ENCODE data around the gene CCK.
A peak's percentile ranks its signal among the peaks of the same experiment; 100 is the strongest.

Gene CCK

DNA sequence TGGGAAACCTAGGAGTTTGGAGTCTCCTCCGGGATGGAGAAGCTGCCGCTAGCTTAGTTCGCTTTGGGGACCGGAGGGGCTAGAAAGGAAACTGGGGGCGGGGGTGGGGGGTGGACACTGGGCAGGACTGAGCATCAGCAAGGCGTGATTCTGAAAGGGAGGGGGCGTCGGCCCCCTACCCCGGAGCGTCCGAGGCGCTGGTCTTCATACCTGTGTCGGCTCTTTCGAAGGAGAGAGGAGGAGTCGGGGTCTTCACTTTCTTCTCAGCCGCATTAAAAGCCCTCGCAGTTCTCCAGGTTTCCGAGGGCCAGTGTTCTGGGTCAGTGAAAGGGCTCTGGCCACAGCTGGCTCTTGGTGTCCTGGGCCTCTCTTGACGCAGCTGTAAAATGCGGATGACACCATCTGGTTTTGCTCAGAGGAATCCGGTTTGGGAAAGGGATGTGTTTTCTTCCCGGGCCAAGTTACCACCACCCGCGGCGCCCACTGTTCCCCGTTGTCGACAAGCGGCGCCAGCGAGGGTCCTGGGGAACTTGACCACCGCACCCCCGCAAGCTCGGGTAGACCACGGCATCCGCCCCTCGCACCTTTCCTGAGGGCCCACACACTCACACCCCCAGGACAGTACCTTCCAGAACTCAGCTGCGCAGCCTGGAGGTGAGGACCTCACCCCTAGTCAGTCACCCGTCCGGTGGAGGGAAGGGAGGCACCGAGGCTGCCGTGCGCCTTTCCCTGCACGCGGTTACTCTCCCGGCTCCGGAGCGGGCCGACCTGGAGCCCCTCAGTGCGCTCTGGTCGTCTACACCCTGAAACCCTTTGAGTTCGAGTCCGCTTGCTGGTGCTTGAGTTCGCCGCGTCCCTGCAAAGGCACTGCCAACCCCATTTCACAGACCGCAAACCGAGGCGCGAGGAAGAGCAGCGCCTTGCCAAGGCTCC is 660 bp downstream of the CCK start:
- no peak for DNase-seq

DNA sequence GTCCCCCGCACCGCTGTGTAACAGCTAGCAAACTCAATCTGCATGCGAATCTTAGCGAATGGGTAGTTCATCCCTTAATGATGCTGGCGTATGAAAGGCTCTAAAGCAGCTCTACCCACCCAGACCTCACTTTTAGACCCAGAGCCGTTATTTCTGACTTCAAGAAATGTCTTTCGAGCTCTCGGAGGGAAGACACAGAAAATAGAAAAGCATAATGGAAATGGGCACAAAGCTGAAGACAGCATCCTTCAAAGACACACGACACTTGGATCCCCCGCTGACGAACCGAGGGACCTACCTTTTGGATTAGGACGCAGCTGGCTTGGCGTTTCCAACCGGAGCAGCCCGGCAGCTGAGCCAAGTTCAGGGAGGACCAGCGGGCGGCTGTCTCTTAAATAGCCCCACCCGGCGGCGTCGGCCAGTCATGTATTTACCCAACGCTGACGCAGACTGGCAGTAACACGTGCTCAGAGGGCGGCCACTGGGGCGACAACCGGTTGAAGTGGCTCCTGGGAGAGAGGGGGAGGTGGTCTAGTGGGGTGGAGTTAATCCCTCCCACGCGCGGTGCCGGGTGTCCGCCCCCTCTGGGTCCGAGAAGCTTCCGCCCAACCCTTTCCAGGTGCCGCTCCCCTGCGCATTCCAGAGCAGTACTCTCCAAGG is 1.5 kb downstream of the CCK start:
- DNase-seq = no peak

DNA sequence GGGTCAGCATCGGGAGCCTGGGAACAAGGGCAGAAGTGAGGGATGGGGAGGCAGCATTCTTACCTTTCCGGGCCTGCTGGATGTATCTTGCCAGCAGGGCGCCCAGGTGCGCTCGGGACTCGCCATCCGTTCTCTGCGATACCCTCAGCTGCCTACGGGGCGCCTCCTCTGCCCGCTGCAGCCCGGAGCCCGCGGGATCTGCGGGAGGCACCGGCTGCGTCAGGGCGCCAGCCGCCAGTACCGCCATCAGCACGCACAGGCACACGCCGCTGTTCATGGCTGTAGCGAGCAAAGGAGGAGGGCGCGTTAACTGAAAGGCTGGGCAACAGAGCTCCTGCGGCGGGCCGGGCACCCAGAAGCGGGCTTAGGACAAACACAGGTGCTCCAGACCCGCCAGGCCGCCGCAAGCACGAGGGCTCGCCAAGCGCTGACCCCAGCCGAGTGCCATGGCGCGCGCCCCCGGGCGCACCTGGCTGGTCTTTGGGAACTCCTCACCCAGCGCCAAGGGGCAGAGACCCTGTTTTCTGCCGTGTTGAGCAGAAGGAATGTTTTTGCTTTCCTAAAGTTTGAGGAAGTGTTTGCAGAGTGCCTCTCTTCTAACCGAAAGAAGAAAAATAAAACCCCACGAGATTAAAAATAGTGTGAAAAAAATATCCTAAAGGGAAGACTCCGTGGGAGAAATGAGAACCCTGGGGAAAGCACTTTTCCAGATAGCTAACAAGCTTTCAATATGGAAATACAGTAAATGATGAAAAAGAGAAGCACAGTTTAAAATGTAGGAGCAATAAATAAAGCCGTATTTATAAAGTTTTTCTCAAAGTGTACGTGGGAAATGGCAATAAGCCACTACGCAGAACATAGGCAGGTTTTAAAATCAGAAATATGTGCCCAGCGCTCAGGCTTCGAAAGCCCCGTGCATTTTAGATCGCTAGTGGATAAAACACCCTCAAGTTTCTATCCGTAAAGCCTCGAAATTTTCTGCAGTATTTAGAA is 2.3 kb downstream of the CCK start:
- no peak for DNase-seq

DNA sequence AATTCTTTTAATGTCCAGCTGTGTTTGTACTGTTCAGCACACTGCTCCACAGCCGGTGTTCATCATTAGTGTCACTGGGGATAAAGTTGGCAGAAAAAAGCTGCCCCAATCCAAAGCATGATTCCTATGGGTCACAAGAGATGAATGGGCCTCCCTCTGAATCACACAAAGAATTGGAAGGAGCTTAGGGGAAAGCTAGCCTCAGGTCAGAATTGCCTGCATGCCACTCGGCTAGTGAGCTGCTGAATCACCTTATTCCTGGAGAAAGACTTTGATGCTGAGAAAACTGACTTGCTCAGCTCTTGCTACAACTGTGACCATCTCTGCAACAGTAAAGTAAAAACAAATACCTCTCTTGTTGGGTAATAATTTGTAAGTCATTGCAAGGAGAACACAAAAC is 3.5 kb downstream of the CCK start:
- no peak for DNase-seq

DNA sequence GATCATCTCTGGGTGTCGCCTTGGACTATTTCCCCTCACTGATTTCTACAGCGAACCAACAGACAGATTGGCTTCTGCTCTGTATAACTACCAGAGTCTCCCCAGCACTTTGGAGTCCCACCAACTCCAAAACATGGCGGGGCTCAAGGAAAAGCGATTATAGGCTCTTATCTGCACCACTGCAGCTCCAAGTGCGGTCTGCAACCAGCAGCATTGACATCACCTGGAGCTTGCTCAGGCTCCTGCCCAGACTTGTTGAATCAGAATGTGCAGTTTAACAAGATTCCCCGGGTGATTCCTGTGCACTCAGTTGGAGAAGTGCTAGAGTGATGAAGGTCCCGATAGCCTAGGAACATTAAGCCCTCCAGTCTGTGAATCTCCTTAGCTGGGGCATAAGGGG is 9.0 kb downstream of the CCK start:
- DNase-seq = no peak

DNA sequence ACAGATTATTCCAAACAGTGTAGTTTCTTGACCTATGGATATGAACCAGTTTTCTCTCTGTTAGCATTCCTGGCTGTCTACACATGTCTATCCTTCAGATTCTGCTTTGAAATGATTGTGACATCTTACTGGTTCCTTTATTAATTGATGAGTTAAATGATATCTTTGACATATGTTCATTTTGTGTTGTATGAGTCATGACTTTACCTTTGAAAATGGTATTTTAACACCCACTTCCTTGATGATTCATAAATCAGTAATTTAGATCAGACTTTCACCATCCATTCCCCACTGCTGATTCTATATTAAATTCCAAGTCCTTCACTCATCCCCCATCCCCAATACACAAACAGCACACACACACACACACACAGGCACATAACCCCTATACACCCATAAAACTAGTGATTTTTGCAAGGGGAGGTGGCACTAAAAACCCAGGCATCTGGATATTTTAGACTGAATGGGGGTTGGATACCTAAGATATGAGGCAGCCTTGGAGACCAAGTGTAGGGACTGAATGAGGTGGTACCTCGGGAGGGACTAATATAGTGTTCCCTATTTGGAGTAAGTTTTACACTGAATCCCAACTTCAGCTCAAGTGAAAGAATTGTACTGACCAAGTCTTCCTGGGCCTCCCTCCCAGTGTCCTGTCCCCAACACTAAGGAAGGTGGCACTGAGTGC is 9.7 kb downstream of the CCK start:
- DNase-seq = no peak

DNA sequence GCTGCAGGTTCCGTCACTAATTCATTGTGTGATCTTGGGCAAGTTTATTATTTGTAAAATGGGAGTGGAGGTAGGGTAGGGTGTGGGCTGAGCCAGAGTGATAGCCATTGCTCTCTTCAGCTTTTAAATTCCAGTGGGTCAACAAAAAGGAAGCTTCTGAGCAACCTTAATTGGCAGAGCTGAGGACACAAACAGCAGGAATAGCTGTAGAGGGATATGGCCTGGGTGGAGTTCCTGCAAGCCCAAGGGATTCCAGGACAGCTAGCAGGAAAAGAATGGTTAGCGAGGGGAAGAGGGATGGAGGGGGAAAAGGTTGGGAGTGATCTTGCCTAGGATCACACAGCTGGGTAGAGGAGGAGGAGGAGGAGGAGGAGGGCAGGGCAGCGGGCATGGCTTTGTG is 11.4 kb downstream of the CCK start:
- DNase-seq = no peak

DNA sequence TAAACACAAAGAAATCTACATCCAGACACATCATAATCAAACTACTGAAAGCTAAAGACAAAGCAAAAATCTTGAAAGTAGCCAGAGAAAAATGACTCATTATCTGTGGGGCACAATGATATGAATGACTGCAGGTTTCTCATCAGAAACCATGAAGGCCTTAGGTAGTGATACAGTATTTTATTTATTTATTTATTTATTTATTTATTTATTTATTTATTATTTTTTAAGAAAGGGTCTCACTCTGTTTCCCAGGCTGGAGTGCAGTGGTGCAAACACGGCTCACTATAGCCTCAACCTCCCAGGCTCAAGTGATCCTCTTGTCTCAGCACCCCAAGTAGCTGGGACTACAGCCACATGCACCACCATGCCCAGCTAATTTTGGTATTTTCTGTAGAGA is 15.2 kb downstream of the CCK start:
- no peak for DNase-seq

DNA sequence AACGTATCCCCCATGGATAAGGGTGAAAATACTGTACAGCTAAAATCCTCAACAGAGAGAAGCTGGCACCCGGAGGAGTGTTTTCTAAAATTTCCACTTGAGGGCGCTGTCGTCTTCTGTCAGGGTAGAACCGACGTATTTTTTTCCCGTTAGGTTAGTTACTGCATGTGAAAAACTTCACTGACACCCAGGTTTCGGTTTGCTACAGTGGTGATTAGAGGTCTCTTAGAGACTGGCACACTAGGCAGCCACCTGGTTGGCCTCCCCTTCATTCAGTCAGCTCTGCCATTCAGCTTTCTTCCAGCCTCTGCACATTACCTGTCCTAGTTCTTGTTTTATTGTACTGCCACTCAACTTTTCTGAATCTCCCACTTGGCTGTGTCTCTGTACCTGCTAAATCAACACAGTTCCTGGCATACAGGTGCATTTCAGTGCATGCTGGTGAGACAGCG is 18.4 kb downstream of the CCK start:
- peak; percentile 75 for DNase-seq

DNA sequence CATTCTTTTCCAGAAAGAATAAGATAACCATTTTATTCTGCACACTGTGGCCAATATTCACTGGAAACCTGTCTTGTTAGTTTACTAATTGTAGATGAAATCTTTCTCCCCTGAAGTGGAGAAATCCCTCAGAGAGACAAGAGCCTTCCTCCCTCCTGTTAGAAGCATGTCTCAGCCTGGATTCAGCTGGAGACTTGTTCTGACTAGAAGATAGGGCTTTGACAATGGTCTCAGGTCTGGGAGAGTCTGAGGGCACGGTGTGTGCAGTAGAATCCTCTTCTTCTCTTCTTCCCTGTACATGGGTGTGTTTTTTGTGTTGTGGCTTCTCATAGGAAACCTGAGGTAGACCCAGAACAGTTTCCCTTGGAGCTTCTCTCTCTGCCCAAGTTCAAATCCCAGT is 19.9 kb downstream of the CCK start:
- DNase-seq = no peak

DNA sequence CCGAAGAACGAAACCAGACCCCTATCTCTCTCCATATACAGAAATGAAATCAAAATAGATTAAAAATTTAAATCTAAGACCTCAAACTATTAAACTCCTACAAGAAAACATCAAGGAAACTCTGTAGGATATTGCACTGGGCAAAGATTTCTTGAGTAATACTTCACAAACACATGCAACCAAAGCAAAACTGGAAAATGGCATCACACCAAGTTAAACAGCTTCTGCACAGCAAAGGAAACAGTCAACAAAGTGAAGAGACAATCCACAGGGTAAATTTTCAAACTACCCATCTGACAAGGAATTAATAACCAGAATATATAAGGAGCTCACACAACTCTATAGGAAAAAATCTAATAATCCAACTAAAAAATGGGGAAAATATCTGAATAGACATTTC is 29.4 kb downstream of the CCK start:
- no peak for DNase-seq

DNA sequence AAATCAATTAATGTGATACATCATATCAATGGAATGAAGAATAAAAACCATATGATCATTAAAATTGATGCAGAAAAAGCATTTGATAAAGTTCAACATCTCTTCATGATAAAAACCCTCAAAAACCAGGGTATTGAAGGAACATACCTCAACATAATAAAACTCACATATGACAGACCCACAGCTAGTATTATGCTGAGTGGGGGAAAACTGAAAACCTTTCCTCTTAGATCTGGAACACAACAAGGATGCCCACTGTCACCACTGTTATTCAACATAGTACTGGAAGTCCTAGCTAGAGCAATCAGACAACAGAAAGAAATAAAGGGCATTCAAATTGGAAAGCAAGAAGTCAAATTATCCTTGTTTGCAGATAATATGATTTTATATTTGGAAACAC is 30.5 kb downstream of the CCK start:
- no peak for DNase-seq

DNA sequence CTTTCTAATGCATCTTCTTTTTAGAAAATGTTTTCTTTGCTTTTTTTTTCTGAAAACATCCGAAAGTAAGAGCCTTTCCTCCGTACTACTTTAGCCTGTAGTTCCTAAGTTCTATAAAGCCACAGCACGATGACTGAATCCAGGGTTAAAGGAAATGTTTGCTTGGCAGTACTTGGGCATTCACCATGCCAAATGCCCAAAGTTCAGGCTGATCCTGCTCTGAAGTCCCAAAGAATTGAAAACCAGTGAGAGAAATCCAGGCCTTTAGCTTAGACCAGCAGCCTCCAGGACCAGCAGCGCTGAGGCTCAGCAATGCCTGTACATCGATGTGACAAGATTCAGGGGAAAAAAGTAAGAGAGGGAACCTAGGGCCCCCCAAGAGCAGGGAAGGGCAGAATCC is 35.1 kb downstream of the CCK start:
- DNase-seq = no peak

DNA sequence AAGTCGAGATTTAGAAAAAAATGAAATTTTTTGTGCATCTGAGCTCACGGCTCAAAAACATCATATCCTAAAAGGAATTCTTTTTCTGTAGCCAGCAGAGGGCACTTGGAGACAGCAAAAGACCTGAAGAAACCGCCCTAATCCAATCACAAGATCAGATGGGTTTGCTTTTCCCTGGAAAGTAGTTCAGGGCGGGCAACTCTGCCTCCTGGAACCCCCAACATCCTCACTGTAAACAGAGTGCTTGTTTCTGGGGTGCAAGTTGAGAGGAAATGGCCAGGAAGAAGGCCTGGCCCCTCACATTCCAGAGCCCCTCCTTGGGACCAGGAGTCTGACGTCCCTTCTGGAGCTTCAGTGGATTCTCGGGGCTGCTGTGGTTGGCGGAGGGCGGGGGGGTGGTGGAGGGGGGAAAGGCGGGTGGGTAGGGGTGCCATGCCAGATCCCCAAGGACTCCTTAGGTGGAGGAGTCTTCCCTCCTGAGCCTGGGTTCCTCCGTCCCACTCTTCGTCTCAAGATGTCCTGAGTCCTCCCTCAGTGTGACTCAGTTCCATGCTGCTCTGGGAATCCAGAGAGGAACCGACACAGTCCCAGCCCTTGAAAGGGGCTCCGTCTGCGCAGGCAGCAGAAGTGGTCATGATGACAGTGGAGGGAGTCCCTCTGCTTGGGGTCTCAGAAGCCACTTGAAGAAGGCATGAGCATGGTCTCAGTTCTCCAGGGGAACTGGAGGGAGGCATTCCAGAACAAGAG is 35.9 kb downstream of the CCK start:
- DNase-seq = no peak

DNA sequence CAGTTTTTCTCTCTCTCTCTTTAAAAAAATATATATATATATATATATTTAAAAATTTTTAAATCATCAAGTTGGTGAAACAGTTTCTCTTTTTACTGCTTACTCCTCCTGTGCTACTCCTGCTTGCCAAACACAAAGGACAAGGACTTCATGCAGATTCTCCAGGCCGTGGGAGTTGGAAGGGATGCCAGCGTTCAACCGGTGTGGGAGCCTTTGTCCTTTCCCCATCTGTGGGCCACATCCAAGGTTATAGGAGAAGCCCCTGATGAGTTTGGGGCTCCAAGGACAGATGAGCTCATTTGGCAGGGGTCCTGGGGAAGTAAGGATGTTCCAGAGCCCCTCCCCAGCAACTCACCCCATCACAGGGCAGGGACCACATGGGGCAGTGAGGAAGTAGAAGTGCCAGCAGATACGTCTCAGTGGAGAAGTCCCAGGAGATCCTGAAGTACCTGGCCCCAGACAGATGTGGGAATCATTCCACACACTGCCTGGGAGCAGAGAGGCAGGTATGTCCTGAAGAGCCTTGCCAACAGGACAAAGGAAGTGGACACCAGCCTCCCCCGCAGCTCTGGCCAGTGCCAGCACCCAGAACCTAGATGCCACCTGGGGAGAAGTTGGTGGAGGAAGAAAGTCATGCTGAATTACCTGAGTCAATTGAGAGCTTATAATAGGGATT is 36.6 kb downstream of the CCK start:
- no peak for DNase-seq

DNA sequence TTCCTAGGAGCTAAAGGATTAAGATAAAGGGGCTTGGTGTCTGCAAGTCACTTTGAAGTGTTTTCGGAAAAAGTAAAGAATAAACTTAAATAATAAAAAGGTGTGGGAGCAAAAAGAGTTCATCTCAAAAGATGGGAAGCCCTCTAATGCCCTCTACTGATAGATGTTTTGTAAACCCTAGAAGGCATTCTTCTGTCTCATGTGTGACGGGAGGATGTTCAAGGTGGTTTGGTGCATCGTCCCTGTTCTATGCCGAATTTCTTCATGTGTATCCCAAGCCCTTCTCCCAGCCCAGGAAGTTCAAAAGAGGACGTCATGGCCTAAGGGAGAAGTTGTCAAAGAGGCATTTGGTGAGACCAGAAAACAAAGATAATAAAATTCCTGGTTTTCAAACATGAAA is 37.2 kb downstream of the CCK start:
- no peak for DNase-seq

DNA sequence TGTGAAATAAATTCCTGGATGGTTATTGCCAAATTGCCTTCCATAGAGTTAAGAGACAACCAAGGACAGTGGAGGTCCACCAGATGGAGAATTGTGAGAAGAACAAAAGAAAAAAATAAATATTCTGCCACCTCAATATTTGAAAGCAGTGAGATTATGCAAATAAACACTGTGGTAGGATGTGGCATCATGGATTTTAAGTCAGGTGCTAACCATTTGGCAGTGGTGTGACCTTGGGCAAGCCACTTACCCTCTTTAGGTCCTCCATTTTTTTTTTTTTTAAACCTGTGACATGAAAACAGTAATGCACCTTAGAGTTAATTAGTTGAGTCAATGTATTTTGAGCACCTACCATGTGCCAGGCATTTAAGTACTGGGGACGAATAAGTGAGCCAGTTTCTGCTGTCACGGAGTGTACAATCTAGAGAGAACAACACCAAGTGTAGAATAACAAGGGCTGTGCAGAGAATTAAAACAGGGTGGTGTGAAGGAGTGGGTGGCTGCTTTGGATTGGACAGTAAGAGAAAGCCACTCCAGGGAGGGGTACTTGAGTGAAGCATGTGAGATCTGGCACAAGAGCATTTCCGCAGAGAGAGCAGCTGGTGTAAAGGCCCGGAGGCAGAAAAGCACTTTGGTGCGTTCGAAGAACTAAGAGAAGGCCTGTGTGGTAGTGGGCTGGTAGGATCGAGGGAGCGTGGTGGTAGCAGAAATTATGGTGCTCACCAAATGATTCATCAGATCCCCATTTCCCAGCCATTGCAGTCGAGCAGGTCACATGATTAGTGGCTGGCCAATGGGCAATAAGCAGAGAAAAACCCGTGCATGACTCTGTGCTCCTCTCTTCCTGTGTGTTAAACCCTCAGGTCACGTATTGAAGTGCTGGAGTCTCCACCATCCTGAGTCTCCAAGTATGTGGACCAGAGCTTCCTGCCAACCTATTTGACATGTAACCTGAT is 39.2 kb downstream of the CCK start:
- DNase-seq = no peak

DNA sequence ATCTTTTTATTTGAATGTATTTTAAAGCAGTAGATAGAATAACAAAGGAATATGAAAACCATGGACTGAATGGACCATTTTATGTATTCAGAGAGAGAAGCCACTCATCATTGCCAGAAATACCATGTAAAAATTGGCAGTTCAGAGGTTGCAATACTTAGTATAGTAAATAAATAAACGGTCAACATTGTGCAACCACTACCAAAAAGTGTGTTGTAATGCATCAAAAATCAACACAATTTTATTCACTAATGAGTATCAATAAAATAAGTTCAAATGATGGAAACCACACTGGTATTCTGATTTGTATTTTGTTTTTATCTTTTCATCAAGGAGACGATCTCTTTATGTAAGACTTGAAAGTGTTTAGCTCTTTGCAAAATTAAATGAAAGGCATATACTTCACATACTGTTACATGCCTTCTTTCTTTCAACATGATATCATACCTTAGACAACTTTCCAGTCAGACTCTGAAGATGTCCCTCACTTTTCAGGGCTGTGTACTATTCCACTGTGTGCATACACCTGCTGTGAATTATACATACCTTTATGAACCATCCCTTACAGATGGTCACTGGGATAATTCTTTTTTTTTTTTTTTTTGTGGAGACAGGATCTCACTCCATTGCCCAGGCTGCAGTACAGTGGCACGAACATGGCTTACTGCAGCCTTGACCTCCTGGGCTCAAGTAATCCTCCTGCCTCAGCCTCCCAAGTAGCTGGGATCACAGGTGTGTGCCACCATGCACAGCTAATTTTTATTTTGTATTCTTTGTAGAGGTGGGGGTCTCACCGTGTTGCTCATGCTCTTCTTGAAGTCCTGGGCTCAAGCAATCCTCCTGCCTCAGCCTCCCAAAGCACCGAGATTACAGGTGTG is 40.3 kb downstream of the CCK start:
- DNase-seq = no peak
